Parathyroid adenoma (tissue), 2 donors: ENCODE data around the gene ARHGAP24.
A peak's percentile ranks its signal among the peaks of the same experiment; 100 is the strongest.

Experiments
- H2AFZ ChIP-seq: fragments of 300-600 bp; sonication (generic); one replicate; pipeline ENCODE4 v1.7.0; 2017; ENCODE audit warnings: antibody characterized with exemption, mild to moderate bottlenecking
- H3K27ac ChIP-seq: fragments of 300-600 bp; sonication (generic); one replicate; pipeline ENCODE4 v1.7.0; 2017
- H3K27me3 ChIP-seq: fragments of 300-600 bp; sonication (generic); one replicate; pipeline ENCODE4 v1.7.0; 2017; ENCODE audit warnings: low read length; ENCODE audit not compliant: control insufficient read depth, insufficient read depth
- H3K36me3 ChIP-seq: fragments of 300-600 bp; sonication (generic); one replicate; pipeline ENCODE4 v1.7.0; 2017; ENCODE audit warnings: low read length; ENCODE audit not compliant: control insufficient read depth, insufficient read depth
- H3K4me1 ChIP-seq: fragments of 300-600 bp; sonication (generic); one replicate; pipeline ENCODE4 v1.7.0; 2017; ENCODE audit warnings: control low read depth
- H3K4me2 ChIP-seq: fragments of 300-600 bp; sonication (generic); one replicate; pipeline ENCODE4 v1.7.0; 2017; ENCODE audit warnings: low read length
- H3K4me3 ChIP-seq: fragments of 300-600 bp; sonication (generic); one replicate; pipeline ENCODE4 v1.7.0; 2017; ENCODE audit warnings: low read depth, low read length
- H3K79me2 ChIP-seq: fragments of 300-600 bp; sonication (generic); one replicate; pipeline ENCODE4 v1.7.0; 2017; ENCODE audit warnings: control low read depth
- H3K9ac ChIP-seq: fragments of 300-600 bp; sonication (generic); one replicate; pipeline ENCODE4 v1.7.0; 2017; ENCODE audit warnings: mild to moderate bottlenecking
- H3K9me3 ChIP-seq: fragments of 300-600 bp; sonication (generic); one replicate; pipeline ENCODE4 v1.7.0; 2017; ENCODE audit warnings: low read length; ENCODE audit not compliant: control insufficient read depth
- TF ChIP-seq, protein P1 (sequence below): fragments of 300-600 bp; sonication (generic); IDR thresholded peaks from one replicate; pipeline ENCODE4 v1.7.0; 2017; ENCODE audit warnings: antibody characterized with exemption, mild to moderate bottlenecking
- donor health status: primary hyperparathyroidism.

ARHGAP24 gene

DNA sequence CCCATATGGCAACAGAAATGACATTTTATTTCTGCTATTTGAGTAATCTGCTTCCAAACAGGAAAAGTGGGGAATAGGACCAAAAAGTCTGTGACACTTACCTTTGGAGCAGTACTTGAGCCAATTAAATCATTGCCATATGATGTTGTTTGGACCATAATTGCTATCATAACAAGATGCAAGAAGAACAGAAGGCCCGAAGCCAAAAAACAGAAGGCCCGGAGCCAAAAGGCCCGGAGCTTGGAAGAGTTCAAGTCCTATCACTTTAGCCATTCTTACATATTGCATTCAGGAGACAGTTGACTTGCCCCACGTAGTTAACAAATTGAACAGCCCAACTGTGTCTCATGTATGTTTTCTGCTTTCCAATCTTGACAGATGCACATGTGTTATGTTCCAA lies 285.6 kb downstream of the ARHGAP24 start:
- Histone ChIP-seq H3K27ac (no peak overlapping the region), H3K4me1 (no peaks in the 10 kb centered on the region), H3K27me3 (no peaks in the 10 kb centered on the region), H3K79me2 (no peaks in the 10 kb centered on the region), H3K9me3 (no peaks in the 10 kb centered on the region), H3K36me3 (no peaks in the 10 kb centered on the region), H3K4me3 (no peak overlapping the region), H2AFZ (no peak overlapping the region), H3K4me2 (no peak overlapping the region), H3K9ac (no peak overlapping the region)
- TF ChIP-seq, protein P1, sequence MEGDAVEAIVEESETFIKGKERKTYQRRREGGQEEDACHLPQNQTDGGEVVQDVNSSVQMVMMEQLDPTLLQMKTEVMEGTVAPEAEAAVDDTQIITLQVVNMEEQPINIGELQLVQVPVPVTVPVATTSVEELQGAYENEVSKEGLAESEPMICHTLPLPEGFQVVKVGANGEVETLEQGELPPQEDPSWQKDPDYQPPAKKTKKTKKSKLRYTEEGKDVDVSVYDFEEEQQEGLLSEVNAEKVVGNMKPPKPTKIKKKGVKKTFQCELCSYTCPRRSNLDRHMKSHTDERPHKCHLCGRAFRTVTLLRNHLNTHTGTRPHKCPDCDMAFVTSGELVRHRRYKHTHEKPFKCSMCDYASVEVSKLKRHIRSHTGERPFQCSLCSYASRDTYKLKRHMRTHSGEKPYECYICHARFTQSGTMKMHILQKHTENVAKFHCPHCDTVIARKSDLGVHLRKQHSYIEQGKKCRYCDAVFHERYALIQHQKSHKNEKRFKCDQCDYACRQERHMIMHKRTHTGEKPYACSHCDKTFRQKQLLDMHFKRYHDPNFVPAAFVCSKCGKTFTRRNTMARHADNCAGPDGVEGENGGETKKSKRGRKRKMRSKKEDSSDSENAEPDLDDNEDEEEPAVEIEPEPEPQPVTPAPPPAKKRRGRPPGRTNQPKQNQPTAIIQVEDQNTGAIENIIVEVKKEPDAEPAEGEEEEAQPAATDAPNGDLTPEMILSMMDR, result no peak

DNA sequence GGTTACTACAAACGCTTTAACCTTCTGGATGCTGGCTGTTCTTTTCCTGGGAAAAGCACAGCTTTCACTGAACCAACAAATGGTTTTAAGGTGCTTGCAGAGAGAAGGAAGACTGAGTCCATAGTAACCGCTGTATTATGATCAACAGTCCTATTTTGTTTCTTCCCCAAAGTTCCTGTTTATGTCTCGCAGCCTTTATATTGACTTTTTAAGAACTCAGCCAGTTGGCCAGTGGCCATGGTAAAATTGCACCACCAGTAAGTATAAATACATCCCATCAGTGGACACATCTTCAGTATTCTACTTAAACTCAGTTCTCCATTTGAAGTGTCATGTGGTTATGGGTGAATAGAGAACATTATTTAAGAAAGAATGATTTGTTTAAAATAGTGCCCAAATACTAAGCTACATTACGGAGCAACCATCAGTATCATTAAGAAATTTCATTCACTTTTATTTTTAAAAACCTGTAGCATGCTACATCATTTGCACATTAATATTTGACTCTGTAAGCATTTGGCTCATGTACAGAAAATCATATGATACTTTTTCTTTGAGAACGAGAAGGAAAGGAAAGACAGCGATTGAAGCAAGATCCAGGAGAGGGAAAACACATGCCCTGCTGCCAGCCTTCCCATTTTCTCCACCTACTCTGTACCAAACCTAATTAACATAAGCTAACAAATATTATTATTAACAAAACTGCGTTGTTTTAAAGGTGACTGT lies 287.0 kb downstream of the ARHGAP24 start:
- Histone ChIP-seq H3K4me2 (peak overlapping the region; percentile 2), H3K4me1 (no peaks in the 10 kb centered on the region), H3K27me3 (no peaks in the 10 kb centered on the region), H3K36me3 (no peaks in the 10 kb centered on the region), H3K4me3 (no peak overlapping the region), H2AFZ (no peak overlapping the region), H3K9me3 (no peaks in the 10 kb centered on the region), H3K27ac (no peak overlapping the region), H3K79me2 (no peaks in the 10 kb centered on the region), H3K9ac (no peak overlapping the region)
- TF ChIP-seq, protein P1, result no peak

DNA sequence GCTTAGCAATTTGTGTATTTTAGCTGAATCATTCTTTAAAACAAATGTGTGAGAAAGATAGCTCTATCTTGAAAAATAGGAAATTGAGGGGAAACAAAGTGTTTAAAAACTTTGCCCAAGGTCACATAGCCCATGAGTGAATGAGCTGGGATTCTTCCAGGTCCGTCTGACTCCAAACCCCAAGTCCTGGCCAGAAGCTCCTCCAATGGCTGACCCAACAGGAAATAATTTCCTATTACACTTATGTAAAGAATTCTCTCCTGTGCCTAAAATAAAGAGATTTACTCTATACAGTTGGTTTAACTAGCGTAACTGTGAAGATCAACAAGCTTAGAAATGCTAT lies 287.6 kb downstream of the ARHGAP24 start:
- Histone ChIP-seq H3K27me3 (no peaks in the 10 kb centered on the region), H3K27ac (no peak overlapping the region)

DNA sequence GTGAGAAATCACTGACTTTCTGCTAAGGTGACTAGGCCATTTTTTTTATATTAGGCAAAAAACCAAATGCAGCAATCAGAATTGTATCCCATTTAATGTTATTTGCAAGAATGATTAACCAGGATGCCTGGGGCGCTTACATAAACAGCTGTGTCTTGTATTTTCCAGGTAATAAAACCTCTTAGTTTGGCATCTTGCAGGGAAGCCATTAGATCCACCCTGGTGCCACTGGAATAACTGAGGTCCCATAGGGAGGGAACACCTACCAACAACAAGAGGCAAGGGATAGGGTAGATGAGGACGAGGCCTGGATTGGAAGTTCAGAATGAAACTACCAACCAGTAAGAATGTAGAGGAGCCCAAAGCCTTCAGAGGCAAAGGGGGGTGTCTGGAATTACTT lies 288.3 kb downstream of the ARHGAP24 start:
- no peak overlapping the region for H3K4me2 ChIP-seq
- H3K9ac ChIP-seq, result no peak overlapping the region
- H3K4me1 ChIP-seq, result no peaks in the 10 kb centered on the region
- H3K27me3 ChIP-seq, result no peaks in the 10 kb centered on the region
- H3K9me3 ChIP-seq, result no peaks in the 10 kb centered on the region
- no peak overlapping the region for H3K27ac ChIP-seq
- H3K4me3 ChIP-seq, result no peak overlapping the region
- H3K36me3 ChIP-seq, result no peaks in the 10 kb centered on the region
- H3K79me2 ChIP-seq, result no peaks in the 10 kb centered on the region
- no peak overlapping the region for H2AFZ ChIP-seq
- TF ChIP-seq, protein P1, result no peak

More for the DNA sequence above, 287.6 kb downstream of the ARHGAP24 start:
- no peaks in the 10 kb centered on the region for H3K9me3 ChIP-seq
- H3K4me3 ChIP-seq, result no peak overlapping the region
- no peak overlapping the region for H3K9ac ChIP-seq
- no peaks in the 10 kb centered on the region for H3K79me2 ChIP-seq
- no peaks in the 10 kb centered on the region for H3K4me1 ChIP-seq
- H3K4me2 ChIP-seq, result no peak overlapping the region
- TF ChIP-seq, protein P1, result no peak
- H3K36me3 ChIP-seq, result no peaks in the 10 kb centered on the region
- H2AFZ ChIP-seq, result no peak overlapping the region

DNA sequence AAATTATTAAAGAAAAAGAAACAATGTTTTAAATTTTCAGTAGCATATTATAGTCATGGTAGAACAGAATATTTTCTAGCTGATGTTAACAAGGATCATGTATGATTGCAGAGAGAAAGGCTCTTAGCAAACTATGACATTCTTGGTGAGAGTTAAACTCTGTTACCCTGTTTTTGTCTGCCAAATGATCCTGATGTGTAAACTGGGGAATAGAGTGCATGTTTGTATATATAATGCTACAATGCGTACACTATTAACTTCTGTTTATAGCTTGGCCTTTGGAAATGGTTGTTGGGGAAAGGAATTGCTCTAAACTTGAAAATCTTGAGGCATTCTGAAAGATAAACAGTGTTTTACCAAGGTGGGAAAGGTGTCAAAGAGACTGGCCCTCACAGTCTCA lies 292.7 kb downstream of the ARHGAP24 start:
- Histone ChIP-seq H3K27me3 (no peaks in the 10 kb centered on the region), H3K4me1 (no peaks in the 10 kb centered on the region), H3K4me3 (no peak overlapping the region), H3K79me2 (no peaks in the 10 kb centered on the region), H3K9me3 (no peaks in the 10 kb centered on the region), H3K4me2 (no peak overlapping the region), H2AFZ (no peak overlapping the region), H3K27ac (no peak overlapping the region), H3K9ac (no peak overlapping the region), H3K36me3 (no peaks in the 10 kb centered on the region)
- TF ChIP-seq, protein P1, result no peak
